ENCODE results near the gene PGAP1. TPM values are rescaled to one million over a fixed set of nuclear protein-coding genes. Genes with fewer than 3 reads are reported as not detected.

Gene PGAP1
- total and polyA plus RNA-seq, 10 donors: 0.38 to 10.1 (median 5.3) TPM

- intact Hi-C loops (cut with DNase I; ENCODE audit: low total_unique reads): no loop called here
- H3K27ac ChIP-seq: no peak overlapping the region
Observed at GRCh38 chr2:196823750-196824522, 102.6 kb downstream of the PGAP1 start.

GRCh38 chr2:196821195-196821594, 105.3 kb downstream of the PGAP1 start:
- no peaks in the 10 kb centered on the region for H3K4me1 ChIP-seq
- no peak overlapping the region for H3K27ac ChIP-seq
- TF ChIP-seq POLR2A (IDR thresholded peaks at IDR 0.05) (no peak), CTCF (IDR thresholded peaks at IDR 0.05 in 8 of 11, conservative IDR thresholded peaks at IDR 0.05 in 3 of 11) (no peak), POLR2AphosphoS5 (IDR thresholded peaks at IDR 0.05) (no peak)
- intact Hi-C loops (cut with DNase I; ENCODE audit: low total_unique reads): no loop called here
- H3K9me3 ChIP-seq: peaks cover 0 to 30% (median 24%) of the 10 kb centered on the region in 8 donors
- no peaks in the 10 kb centered on the region for H3K36me3 ChIP-seq
- DNase-seq: no peak
- H3K27me3 ChIP-seq (replicated peaks in 1 of 7): peaks cover 0 to 6% (median 0%) of the 10 kb centered on the region in 7 donors
- no peak overlapping the region for H3K4me3 ChIP-seq
- 68 to 100% (median 78%) methylated on average over 1 of the region's 1 CpG for whole genome bisulfite sequencing, 5 donors

More at GRCh38 chr2:196823750-196824522, 102.6 kb downstream of the PGAP1 start:
- no peak for TF ChIP-seq POLR2A (IDR thresholded peaks at IDR 0.05)
- H3K36me3 ChIP-seq: no peaks in the 10 kb centered on the region
- H3K4me3 ChIP-seq: no peak overlapping the region
- no peaks in the 10 kb centered on the region for H3K4me1 ChIP-seq
- no peak for DNase-seq
- H3K9me3 ChIP-seq: peaks cover 0 to 7% (median 4%) of the 10 kb centered on the region in 8 donors
- peaks cover 0 to 6% (median 0%) of the 10 kb centered on the region in 7 donors for H3K27me3 ChIP-seq (replicated peaks in 1 of 7)

GRCh38 chr2:196809260-196809659, 117.2 kb downstream of the PGAP1 start, which contains the start of gene C2orf66:
Gene C2orf66 (minus strand): TSS chr2:196809355. CDS start chr2:196809336, 19 bp downstream.
- Histone ChIP-seq H3K36me3 (no peaks in the 10 kb centered on the region), H3K4me1 (no peaks in the 10 kb centered on the region), H3K27ac (no peak within 1 kb of the TSS), H3K27me3 (replicated peaks in 1 of 7) (peaks cover 0 to 6% (median 0%) of the 10 kb centered on the region in 7 donors), H3K4me3 (no peak within 1 kb of the TSS), H3K9me3 (peaks cover 0 to 6% (median 0%) of the 10 kb centered on the region in 8 donors)
- intact Hi-C loops (cut with DNase I; ENCODE audit: low total_unique reads): no loop called here
- no peak for TF ChIP-seq POLR2A (IDR thresholded peaks at IDR 0.05)
- TF ChIP-seq CTCF (IDR thresholded peaks at IDR 0.05 in 8 of 11, conservative IDR thresholded peaks at IDR 0.05 in 3 of 11): no peak
- TF ChIP-seq POLR2AphosphoS5 (IDR thresholded peaks at IDR 0.05): no peak
- 52 to 78% (median 62%) methylated on average over 1 of the region's 1 CpG for WGBS, 5 donors
- no peak for DNase-seq

- 41 to 78% (median 61%) methylated on average over 2 of the region's 2 CpGs for WGBS, 5 donors
- no peak for TF ChIP-seq POLR2AphosphoS5 (IDR thresholded peaks at IDR 0.05)
- no peak for TF ChIP-seq POLR2A (IDR thresholded peaks at IDR 0.05)
- no peak for TF ChIP-seq CTCF (IDR thresholded peaks at IDR 0.05 in 8 of 11, conservative IDR thresholded peaks at IDR 0.05 in 3 of 11)
Observed at GRCh38 chr2:196808083-196808665, 118.3 kb downstream of the PGAP1 start.

More at GRCh38 chr2:196808083-196808665, 118.3 kb downstream of the PGAP1 start:
- no peak overlapping the region for H3K27ac ChIP-seq
- no peak overlapping the region for H3K4me3 ChIP-seq
- no peaks in the 10 kb centered on the region for H3K36me3 ChIP-seq
- intact Hi-C loops (cut with DNase I; ENCODE audit: low total_unique reads): no loop called here
- H3K27me3 ChIP-seq (replicated peaks in 1 of 7): peaks cover 0 to 7% (median 0%) of the 10 kb centered on the region in 7 donors
- no peaks in the 10 kb centered on the region for H3K4me1 ChIP-seq
- DNase-seq: no peak
- H3K9me3 ChIP-seq: no peaks in the 10 kb centered on the region
